HG03342 (cell line): ENCODE data around the gene TMEM119.

Source experiments
- ATAC-seq: cut with Tn5 transposase; IDR thresholded peaks from one replicate; pipeline ENCODE4 v1.9.1; 2021; ENCODE audit warnings: mild to moderate bottlenecking, moderate library complexity; ENCODE audit not compliant: unreplicated experiment

The TMEM119 gene, protein sequence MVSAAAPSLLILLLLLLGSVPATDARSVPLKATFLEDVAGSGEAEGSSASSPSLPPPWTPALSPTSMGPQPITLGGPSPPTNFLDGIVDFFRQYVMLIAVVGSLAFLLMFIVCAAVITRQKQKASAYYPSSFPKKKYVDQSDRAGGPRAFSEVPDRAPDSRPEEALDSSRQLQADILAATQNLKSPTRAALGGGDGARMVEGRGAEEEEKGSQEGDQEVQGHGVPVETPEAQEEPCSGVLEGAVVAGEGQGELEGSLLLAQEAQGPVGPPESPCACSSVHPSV

GRCh38 chr12:108597559-108598471, at the start of gene TMEM119:
TMEM119 (minus strand) TSS chr12:108598084; CDS start chr12:108592383, 5,701 bp downstream.
- no peak for ATAC-seq

GRCh38 chr12:108646600-108647579, 49.0 kb upstream of the TMEM119 start:
- no peak for ATAC-seq

GRCh38 chr12:108645686-108646599, 48.1 kb upstream of the TMEM119 start:
- ATAC-seq = no peak

DNA sequence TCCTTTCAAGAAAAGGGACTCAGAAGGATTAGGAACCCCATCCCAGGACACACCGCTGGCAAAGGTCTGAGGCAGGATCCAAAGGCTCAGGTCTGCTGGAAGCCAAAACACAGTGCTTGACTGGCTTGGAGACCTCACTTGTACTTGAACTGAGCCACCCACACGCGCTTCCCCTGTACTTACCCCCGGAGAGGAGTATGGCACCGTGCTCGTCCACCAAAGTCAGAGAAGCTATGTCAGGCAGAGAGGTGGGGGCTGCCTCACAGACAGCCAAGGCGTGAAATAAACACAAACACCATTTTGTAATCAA, 46.9 kb upstream of the TMEM119 start:
- ATAC-seq = no peak

DNA sequence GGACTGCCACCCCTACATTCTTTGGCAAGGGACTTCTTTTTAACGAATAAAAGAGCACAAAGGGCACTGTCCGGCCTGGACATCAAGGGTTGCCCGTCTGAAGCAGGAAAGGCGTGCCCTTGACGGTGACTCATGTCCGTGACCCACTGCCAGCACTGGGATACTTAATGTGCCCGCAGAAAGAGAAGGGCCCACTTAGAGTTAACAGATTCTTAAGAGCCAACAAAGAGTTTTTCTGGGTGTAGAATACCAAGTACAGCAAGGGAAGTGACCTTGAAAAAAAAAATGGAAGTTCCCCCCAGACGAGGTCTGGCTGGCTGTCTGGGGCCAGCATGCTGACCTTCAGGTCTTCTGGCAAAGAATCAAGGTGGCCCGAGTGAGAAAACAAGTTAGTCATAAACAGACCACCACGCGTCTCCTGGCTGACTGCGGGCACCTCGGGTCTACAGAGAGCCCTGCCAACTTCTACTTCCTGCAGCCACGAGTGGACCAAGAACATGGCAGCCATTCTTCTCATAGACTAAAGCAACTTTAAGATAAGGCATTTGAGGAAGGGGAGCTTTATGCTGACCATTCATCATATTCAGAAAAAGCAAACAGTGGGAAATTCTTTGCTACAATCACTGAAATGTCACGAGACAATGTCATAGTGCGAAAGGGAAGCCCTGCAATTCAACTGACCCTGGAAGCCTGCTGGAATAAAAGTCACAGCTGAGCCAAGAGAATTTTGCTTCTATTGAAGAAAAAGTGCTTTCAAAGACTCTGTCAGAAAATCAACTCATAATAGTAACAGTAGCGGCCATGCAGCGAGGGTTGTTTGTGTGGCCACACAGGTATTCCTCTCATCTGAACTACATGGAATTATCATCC, 46.3 kb upstream of the TMEM119 start:
- no peak for ATAC-seq

DNA sequence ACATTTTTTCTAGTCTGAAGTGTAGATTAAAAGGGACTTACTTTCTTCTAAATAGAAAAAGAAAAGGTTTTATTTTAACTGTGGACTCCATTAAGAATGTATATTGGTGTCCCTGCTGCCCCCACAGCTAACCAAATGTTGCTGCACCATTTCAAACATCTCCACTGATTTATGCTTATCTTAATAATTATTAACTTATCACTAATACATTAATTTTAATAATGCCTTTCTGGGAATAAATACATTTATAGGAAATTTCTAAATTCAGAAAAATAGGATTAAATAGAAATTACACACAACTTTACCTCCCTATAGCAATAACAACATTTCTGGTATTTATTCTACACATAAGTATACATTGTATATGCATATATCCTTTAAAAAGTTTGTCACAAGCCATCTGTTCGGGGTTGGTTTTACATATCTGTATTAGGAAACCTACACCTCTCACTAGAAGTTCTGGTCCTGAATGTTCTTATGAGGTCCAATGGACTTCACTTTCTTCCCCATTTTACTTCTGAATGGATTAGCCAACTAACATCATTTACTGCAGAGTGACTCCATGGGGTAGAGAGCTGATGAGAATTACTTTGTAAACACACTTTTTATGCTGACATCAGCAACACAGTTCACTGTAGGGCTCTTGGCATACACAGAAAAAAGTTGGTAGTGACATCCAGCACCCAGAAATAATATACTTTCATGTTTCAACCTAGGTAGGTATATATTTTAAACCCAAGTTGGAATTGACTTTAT, 45.2 kb upstream of the TMEM119 start:
- no peak for ATAC-seq

- no peak for ATAC-seq
Observed at GRCh38 chr12:108642269-108642870, 44.5 kb upstream of the TMEM119 start.

- ATAC-seq = no peak
Observed at GRCh38 chr12:108641446-108642268, 43.8 kb upstream of the TMEM119 start.

DNA sequence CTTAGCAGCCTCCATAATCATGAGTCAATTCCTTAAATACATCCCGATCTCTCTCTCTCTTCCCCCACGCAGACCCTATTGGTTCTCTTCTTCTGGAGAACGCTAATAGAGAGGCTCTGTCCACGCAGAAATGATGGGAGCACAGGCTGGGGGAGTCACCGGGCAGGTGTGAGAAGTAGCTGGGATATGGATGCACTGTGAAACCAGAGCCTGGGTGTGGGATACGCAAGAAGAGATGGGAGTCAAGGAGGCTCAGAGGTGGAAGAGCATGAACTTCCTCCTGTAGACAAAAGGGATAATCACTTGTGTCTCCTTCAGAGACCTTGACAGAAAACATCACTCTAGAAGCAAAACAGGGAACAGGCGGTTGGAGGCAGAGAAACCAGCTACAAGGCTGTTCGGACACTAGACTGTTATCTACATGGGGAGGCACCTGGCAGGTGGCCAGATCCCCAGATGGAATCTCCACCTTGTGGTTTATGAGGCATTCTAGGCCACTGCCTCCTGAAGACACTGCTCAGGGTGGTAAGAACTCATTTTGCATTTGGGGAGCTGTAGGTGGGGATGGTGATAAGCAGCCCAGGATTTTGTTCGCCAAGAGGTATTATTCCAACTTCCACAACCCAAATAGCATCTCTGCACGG, 43.0 kb upstream of the TMEM119 start:
- no peak for ATAC-seq

DNA sequence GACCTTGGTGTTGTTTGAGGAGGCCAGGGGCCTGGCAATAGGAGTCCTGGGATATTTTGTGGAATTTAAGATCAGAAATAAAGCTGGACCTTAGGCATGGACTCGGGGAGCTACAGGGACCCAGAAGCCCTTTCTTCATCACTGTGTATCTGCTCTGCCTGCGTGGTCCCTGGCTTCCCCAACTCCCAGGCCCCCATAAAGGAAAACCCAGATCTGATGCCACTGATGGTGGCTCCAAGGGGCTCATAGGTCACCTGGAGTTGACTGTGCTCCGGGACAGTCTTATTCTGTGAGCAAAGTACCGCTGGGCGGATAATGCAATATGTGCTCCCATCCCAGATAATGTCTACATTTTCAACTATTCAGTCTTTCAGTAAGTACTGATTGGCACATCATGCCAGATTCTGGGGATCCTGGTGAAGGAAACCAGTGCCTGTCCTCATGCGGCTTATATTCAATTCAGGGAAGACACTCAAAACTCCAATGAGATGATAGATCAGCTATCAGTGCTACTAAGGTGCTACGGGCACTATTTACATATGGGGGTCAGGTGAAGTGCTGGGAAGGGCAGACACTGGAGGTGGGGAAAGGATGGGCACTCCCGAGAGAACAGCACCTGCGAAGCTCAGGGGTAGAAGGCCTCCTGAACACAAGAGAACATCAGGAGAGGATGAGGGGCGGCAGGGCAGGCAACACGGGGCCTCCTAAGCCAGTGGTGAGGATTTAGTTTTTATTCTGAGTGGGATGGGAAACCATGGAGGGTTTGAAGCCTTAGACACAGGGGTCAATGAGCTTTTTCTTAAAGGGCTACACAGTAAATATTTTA, 41.3 kb upstream of the TMEM119 start:
- ATAC-seq = no peak

DNA sequence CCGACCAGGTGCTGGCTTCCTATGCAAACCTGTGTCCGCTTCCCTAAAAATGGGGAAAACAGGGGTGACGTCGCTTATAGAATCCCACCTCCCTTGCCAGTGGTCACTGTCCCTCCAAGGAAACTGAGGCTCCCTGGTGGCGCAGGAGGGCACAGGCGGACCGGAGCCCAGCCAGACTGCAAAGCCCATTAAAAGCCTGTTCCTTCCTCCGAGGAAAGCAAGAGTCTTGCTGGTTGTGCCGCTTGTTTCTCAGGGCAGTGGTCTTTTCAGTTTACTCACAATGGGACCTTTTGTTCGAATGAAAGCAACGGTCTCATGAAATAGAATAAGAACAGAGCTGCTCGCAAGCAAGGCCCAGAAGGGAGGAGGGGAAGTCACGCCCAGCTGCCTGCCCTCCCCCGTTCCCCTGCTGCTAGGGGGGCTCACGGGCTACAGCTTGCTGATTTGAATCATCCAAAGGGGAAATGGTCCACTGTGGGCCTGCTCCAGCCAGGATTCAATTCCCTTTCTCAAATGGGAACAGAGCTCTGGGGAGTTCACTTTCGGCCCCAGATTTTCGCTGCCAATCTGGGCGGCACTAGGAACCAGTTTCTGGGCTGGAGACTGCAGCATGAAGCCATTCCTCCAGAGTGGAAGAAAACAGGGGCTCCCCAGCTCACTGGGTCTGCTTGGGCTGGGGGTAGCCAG, 40.4 kb upstream of the TMEM119 start:
- no peak for ATAC-seq

GRCh38 chr12:108637222-108637971, 39.5 kb upstream of the TMEM119 start:
- ATAC-seq = no peak

DNA sequence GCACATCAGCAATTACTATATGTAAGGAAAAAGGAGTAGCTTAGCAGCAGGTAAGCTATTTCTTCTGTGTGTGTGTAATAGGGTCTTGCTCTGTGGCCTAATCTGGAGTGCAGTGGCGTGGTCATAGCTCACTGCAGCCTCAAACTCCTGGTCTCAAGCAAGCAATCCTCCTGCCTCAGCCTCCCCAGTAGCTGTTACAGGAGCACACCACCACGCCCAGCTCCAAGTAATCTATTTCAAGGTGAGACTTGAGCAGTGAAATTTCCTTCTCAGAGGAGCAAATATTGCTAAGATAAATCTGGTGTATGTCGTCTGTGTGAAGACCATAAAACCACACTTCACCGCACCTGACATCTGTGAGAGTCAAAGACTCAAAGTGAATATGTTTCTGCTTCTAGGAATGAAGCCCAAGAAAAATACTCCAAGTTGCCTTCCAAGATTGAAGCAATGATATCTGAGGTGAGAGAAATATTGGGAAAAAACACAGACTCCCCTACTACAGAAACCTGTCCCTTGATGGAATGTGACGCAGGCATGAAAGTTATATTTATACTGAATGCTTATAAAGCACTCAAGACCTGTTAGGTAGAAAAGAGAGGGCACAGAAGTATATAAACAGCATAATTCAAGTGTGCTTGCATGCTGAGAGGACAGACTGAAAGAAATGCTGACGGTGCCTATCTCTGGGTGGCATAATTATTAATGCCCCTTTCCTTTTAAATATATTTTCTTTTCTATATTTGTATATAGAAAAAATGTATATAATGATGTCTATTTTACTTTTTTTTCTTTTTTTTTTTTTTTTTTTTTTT, 38.3 kb upstream of the TMEM119 start:
- no peak for ATAC-seq
